GM12878 (cell line): ENCODE measurements around the gene PPP6R1. TPM values are rescaled to one million over a fixed set of nuclear protein-coding genes. Genes with fewer than 3 reads are reported as not detected.

Experiments used
- ATAC-seq: fragments of 200-7000 bp; cut with Tn5 transposase; 3 replicates; pipeline ENCODE4 v1.9.1; 2020; ENCODE audit warnings: mild to moderate bottlenecking, moderate library complexity
- BruUV-seq: library from RNA; stranded (reverse); fragments of 400-500 nt; replicated peaks from 2 replicates; lab custom pipeline; 2021; lab: Mats Ljungman, UMichigan
- CTCF ChIA-PET: fragments of 300-600 bp; sonication (Branson Sonifier 250); formaldehyde crosslinking; extraction: SDS; loops from one replicate; lab custom pipeline; 2021; ENCODE audit warnings: inconsistent platforms; lab: Yijun Ruan, JAX
- POLR2A ChIA-PET: fragments of 350-600 bp; formaldehyde crosslinking; extraction: SDS; loops from one replicate; lab custom pipeline; 2021; ENCODE audit warnings: inconsistent platforms; lab: Charles Lee
- RAD21 ChIA-PET: fragments of 300-600 bp; sonication (Branson Sonifier 250); formaldehyde crosslinking; loops from one replicate; lab custom pipeline; 2023; ENCODE audit warnings: antibody characterized with exemption; ENCODE audit not compliant: unreplicated experiment; lab: Charles Lee
- SMC1A ChIA-PET: fragments of 300-600 bp; sonication (Branson Sonifier 250); formaldehyde crosslinking; loops from one replicate; lab custom pipeline; 2023; ENCODE audit not compliant: unreplicated experiment, uncharacterized antibody; lab: Charles Lee
- DNase-seq: peaks from one replicate; pipeline ENCODE4 v3.0.0-alpha.2; 2011; ENCODE audit warnings: low read depth, low spot score
- FAIRE-seq: peaks from 3 replicates; lab custom pipeline; 2011; peaks lifted over from hg19 to GRCh38; lab: Jason Lieb, UNC
- H2AFZ ChIP-seq: 2 replicates; pipeline ENCODE4 v1.6.0; 2011; ENCODE audit warnings: low read depth, low read length, control low read depth; ENCODE audit not compliant: control insufficient read depth
- H3K27ac ChIP-seq: 2 replicates; pipeline ENCODE4 v1.5.1; 2011; ENCODE audit warnings: control low read depth; ENCODE audit not compliant: control insufficient read depth, insufficient read depth
- H3K27me3 ChIP-seq, 2 experiments: replicated peaks in 1 of 2; 2 replicates each; pipeline versions ENCODE4 v1.6.0 to v1.6.1; 2011; ENCODE audit warnings: low read length in 1 of 2; ENCODE audit not compliant: control insufficient read depth in 2 of 2, insufficient read depth in 2 of 2
- H3K36me3 ChIP-seq, 2 experiments: 2 replicates each; pipeline ENCODE4 v1.5.1; 2011; ENCODE audit warnings: low read length in 1 of 2; ENCODE audit not compliant: control insufficient read depth in 2 of 2, insufficient read depth in 2 of 2
- H3K4me1 ChIP-seq: 2 replicates; pipeline ENCODE4 v1.6.1; 2011; ENCODE audit warnings: mild to moderate bottlenecking, low read length, moderate library complexity, mixed read lengths; ENCODE audit not compliant: control insufficient read depth, insufficient read depth
- H3K4me2 ChIP-seq: 2 replicates; pipeline ENCODE4 v1.6.0; 2011; ENCODE audit warnings: control low read depth; ENCODE audit not compliant: control insufficient read depth, insufficient read depth
- H3K4me3 ChIP-seq: fragments of 200-600 bp; sonication (generic); 2 replicates; pipeline ENCODE4 v1.5.1; 2016
- H3K79me2 ChIP-seq: 2 replicates; pipeline ENCODE4 v1.6.0; 2011; ENCODE audit warnings: low read length; ENCODE audit not compliant: control insufficient read depth, insufficient read depth
- H3K9ac ChIP-seq: 2 replicates; pipeline ENCODE4 v1.8.0; 2011; ENCODE audit warnings: low read length, control low read depth, mixed read lengths; ENCODE audit not compliant: control insufficient read depth, insufficient read depth
- H3K9me3 ChIP-seq: replicated peaks from 3 replicates; pipeline ENCODE4 v1.5.1; 2011; ENCODE audit warnings: mild to moderate bottlenecking, low read length; ENCODE audit not compliant: control insufficient read depth, insufficient read depth
- H4K20me1 ChIP-seq: 2 replicates; pipeline ENCODE4 v1.6.0; 2011; ENCODE audit not compliant: control insufficient read depth, insufficient read depth
- BHLHE40 ChIP-seq, 2 experiments: fragments of 450-650 bp in 1 of 2; IDR thresholded peaks; 2 replicates each; pipeline ENCODE4 v1.6.1; 2011 to 2017; ENCODE audit warnings: low read depth in 2 of 2, borderline replicate concordance in 1 of 2, improper control_type of control experiment in 1 of 2, low read length in 1 of 2, mild to moderate bottlenecking in 1 of 2
- CEBPZ ChIP-seq: fragments of 150-350 bp; IDR thresholded peaks from 2 replicates; pipeline ENCODE4 v1.6.1; 2016; ENCODE audit warnings: low read depth, low read length
- FOXK2 ChIP-seq: fragments of 450-650 bp; IDR thresholded peaks from 2 replicates; pipeline ENCODE4 v1.6.1; 2017; ENCODE audit warnings: mild to moderate bottlenecking, moderate library complexity
- JUND ChIP-seq: IDR thresholded peaks from 2 replicates; pipeline ENCODE4 v1.6.1; 2012; ENCODE audit warnings: low read depth, mild to moderate bottlenecking, low read length, improper control_type of control experiment, moderate library complexity
- MYC ChIP-seq: IDR thresholded peaks from 2 replicates; pipeline ENCODE4 v1.6.1; 2011; ENCODE audit warnings: mild to moderate bottlenecking, low read length, moderate library complexity, inconsistent platforms; ENCODE audit not compliant: insufficient read depth, insufficient replicate concordance, insufficient read length, severe bottlenecking
- POLR2A ChIP-seq: IDR thresholded peaks from 2 replicates; pipeline ENCODE4 v1.6.1; 2011; ENCODE audit warnings: low read depth, mild to moderate bottlenecking, low read length
- POLR2AphosphoS5 ChIP-seq: IDR thresholded peaks from 2 replicates; pipeline ENCODE4 v1.6.1; 2011; ENCODE audit warnings: mild to moderate bottlenecking, low read length, inconsistent platforms
- RELB ChIP-seq: fragments of 450-650 bp; IDR thresholded peaks from 2 replicates; pipeline ENCODE4 v1.6.1; 2017; ENCODE audit warnings: low read depth, mild to moderate bottlenecking, moderate library complexity
- SIX5 ChIP-seq: IDR thresholded peaks from 2 replicates; pipeline ENCODE4 v1.6.1; 2011; ENCODE audit warnings: mild to moderate bottlenecking, low read depth, low read length, moderate library complexity; ENCODE audit not compliant: severe bottlenecking
- SKIL ChIP-seq: fragments of 450-650 bp; IDR thresholded peaks from 2 replicates; pipeline ENCODE4 v1.6.1; 2017; ENCODE audit warnings: mild to moderate bottlenecking, low read depth, inconsistent platforms; ENCODE audit not compliant: poor library complexity, severe bottlenecking
- WGBS: methylation state at CpG from one replicate; pipeline ENCODE4 v1.1.6; 2016; ENCODE audit warnings: low lambda C conversion rate; ENCODE audit not compliant: insufficient replicate concordance, insufficient coverage; ENCODE audit errors: missing lambda C conversion rate; 5-methylcytosine and 5-hydroxymethylcytosine counted together
- in situ Hi-C: fragments of 300-500 bp; cut with MboI; formaldehyde crosslinking; loops from 9 replicates; pipeline ENCODE4 v1.14.3; 2018; ENCODE audit warnings: mixed read lengths
- intact Hi-C: fragments of 100-400 bp; cut with micrococcal nuclease; formaldehyde crosslinking; loops from one replicate; pipeline ENCODE4 v1.14.2; 2022; ENCODE audit not compliant: unreplicated experiment
- polyA plus RNA-seq, 11 experiments: library from polyadenylated mRNA; depleted of rRNA in 4 of 11; unstranded in 6 of 11; stranded (reverse) in 5 of 11; fragments of >200 nt; fragmentation: Nextera tagmentation in 4 of 11; fragmentation: Illumina TruSeq in 1 of 11; extraction: Ambion mirVana in 4 of 11; extraction: Trizol in 1 of 11; gene quantifications; 1 replicate in 1 of 11; 2 replicates in 10 of 11; pipeline versions ENCODE4 v1.2.1 to v1.2.3, GENCODE V29; 2011 to 2016; ENCODE audit warnings: inconsistent platforms in 2 of 11, missing spikeins in 2 of 11, low read depth in 1 of 11
- total RNA-seq, 4 experiments: library from RNA; depleted of rRNA in 3 of 4; stranded (reverse); fragments of >200 nt in 3 of 4; fragmentation: Illumina TruSeq in 1 of 4; extraction: Trizol in 1 of 4; gene quantifications; 2 replicates each; pipeline versions ENCODE4 v1.2.1 to v1.2.3, GENCODE V29; 2013 to 2021

The PPP6R1 gene
- total and polyA plus RNA-seq, 10 of the 15 experiments (the other 5 are each of a cell fraction or from before 2014, with no cell fraction given), result 0.80 to 173 (median 63.7) TPM

GRCh38 chr19:55258476-55258827 lies 365 bp downstream of the PPP6R1 start (continued):
- TF ChIP-seq RELB (no peak), JUND (no peak)

- Histone ChIP-seq H3K9ac (peak overlapping the region; percentile 93), H3K4me3 (peak overlapping the region; percentile 100), H3K27ac (peak overlapping the region; percentile 78), H3K36me3 (no peaks in the 10 kb centered on the region; a peak in 2 of 4 replicates), H3K4me1 (peaks cover 14% of the 10 kb centered on the region), H2AFZ (no peak overlapping the region), H3K9me3 (no peaks in the 10 kb centered on the region), H3K27me3 (no peaks in the 10 kb centered on the region), H3K4me2 (peak overlapping the region; percentile 96), H4K20me1 (peaks cover 7% of the 10 kb centered on the region; the same call in 1 of the 2 replicates), H3K79me2 (peaks cover 62% of the 10 kb centered on the region)
- ChIA-PET RAD21 (interaction anchor here (0.7 to 6.0 kb wide), 3 partner anchors 19 to 150 kb away, joined by 5 to 46 read pairs (median 20); partner anchors contain the start of genes KMT5C and UBE2S), POLR2A (interaction anchor here (0.6 to 5.7 kb wide), 5 partner anchors 20 to 227 kb away, joined by 3 to 86 read pairs (median 4); partner anchors contain the start of genes HSPBP1, KMT5C and TMEM238), CTCF (interaction anchor here (0.5 to 4.4 kb wide), 3 partner anchors 34 to 198 kb away, joined by 4 to 25 read pairs (median 4); partner anchors contain the start of gene KMT5C), SMC1A (interaction anchor here (1.2 to 5.3 kb wide), 3 partner anchors 21 to 160 kb away, joined by 3 to 68 read pairs (median 4); partner anchors contain the start of gene HSPBP1)
- intact Hi-C loops (loop anchor here (10.0 kb wide), 1 partner anchor 127 kb away; the partner anchor contains the start of genes RPL28 and TMEM238), in situ Hi-C loops (no loop called here)
- BruUV-seq, result no TSS peak
- ATAC-seq (no peak), DNase-seq (no peak), FAIRE-seq (no peak)
- 2% methylated on average over 51 of the region's 51 CpGs for WGBS
- TF ChIP-seq BHLHE40 (IDR thresholded peaks at IDR 0.05; ENCODE audit: borderline replicate concordance in 1 of 2, low read depth in 2 of 2, low read length in 1 of 2) (peak; percentile 85 to 88), FOXK2 (no peak), CEBPZ (no peak), SKIL (no peak), SIX5 (no peak), MYC (peak; percentile 67), POLR2A (peak; percentile 48; the same call in 1 of the 2 replicates), POLR2AphosphoS5 (no peak)
Observed at GRCh38 chr19:55257461-55258420, 1.1 kb downstream of the PPP6R1 start.
